MM.1S (cell line): ENCODE measurements around the gene FRS3.

Experiments used
- CTCF ChIP-seq: fragments of 300-600 bp; sonication (generic); IDR thresholded peaks from 2 replicates; pipeline ENCODE4 v1.5.1; 2016; ENCODE audit warnings: antibody characterized with exemption, low read length, mixed read lengths
- EZH2phosphoT487 ChIP-seq: fragments of 300-600 bp; sonication (generic); IDR thresholded peaks from 2 replicates; pipeline ENCODE4 v1.6.1; 2018; ENCODE audit warnings: antibody characterized with exemption, low read length

GRCh38 chr6:41758641-41759035, 21.1 kb downstream of the FRS3 start:
- no peak for TF ChIP-seq EZH2phosphoT487
- no peak for TF ChIP-seq CTCF
